HEK293T (cell line): ENCODE measurements around the gene TRMT5.

Experiments used
- CTCF ChIA-PET: fragments of 350-600 bp; formaldehyde crosslinking; extraction: SDS; loops from one replicate; lab custom pipeline; 2021; ENCODE audit warnings: antibody characterized with exemption, inconsistent platforms; lab: Yijun Ruan, JAX
- POLR2A ChIA-PET: fragments of 350-600 bp; formaldehyde crosslinking; extraction: SDS; loops from one replicate; lab custom pipeline; 2020; ENCODE audit warnings: antibody characterized with exemption, inconsistent platforms; lab: Yijun Ruan, JAX
- DNase-seq: peaks from one replicate; pipeline ENCODE4 v3.0.0; 2012; ENCODE audit warnings: mixed read lengths; ENCODE audit errors: extremely low spot score
- ARNT ChIP-seq: fragments of 450-650 bp; IDR thresholded peaks from 2 replicates; pipeline ENCODE4 v1.6.1; 2017; ENCODE audit warnings: mild to moderate bottlenecking
- BHLHE40 ChIP-seq: fragments of 450-650 bp; IDR thresholded peaks from 2 replicates; pipeline ENCODE4 v1.6.1; 2016; ENCODE audit warnings: mild to moderate bottlenecking, moderate library complexity, borderline replicate concordance
- CTBP1 ChIP-seq: fragments of 450-650 bp; IDR thresholded peaks from 2 replicates; pipeline ENCODE4 v1.6.1; 2016; ENCODE audit warnings: borderline replicate concordance
- ELF4 ChIP-seq: fragments of 450-650 bp; IDR thresholded peaks from 2 replicates; pipeline ENCODE4 v1.6.1; 2017; ENCODE audit warnings: antibody characterized with exemption
- FOXA1 ChIP-seq: fragments of 450-650 bp; IDR thresholded peaks from 2 replicates; pipeline ENCODE4 v1.6.1; 2016; ENCODE audit warnings: mild to moderate bottlenecking
- FOXK2 ChIP-seq: fragments of 450-650 bp; IDR thresholded peaks from 2 replicates; pipeline ENCODE4 v1.6.1; 2016; ENCODE audit warnings: mild to moderate bottlenecking
- FOXM1 ChIP-seq: fragments of 450-650 bp; IDR thresholded peaks from 2 replicates; pipeline ENCODE4 v1.6.1; 2017; ENCODE audit warnings: mild to moderate bottlenecking, borderline replicate concordance
- HDGF ChIP-seq: fragments of 450-650 bp; IDR thresholded peaks from 2 replicates; pipeline ENCODE4 v1.6.1; 2017; ENCODE audit warnings: antibody characterized with exemption, borderline replicate concordance
- L3MBTL2 ChIP-seq: fragments of 450-650 bp; conservative IDR thresholded peaks from 2 replicates; pipeline ENCODE4 v1.6.1; 2016; ENCODE audit warnings: mild to moderate bottlenecking
- LEF1 ChIP-seq: fragments of 450-650 bp; IDR thresholded peaks from 2 replicates; pipeline ENCODE4 v1.6.1; 2017; ENCODE audit warnings: mild to moderate bottlenecking, borderline replicate concordance
- NFRKB ChIP-seq: fragments of 450-650 bp; IDR thresholded peaks from 2 replicates; pipeline ENCODE4 v1.6.1; 2016; ENCODE audit warnings: mild to moderate bottlenecking, moderate library complexity
- PKNOX1 ChIP-seq: fragments of 450-650 bp; IDR thresholded peaks from 2 replicates; pipeline ENCODE4 v1.6.1; 2016
- SP1 ChIP-seq: fragments of 450-650 bp; IDR thresholded peaks from 2 replicates; pipeline ENCODE4 v1.6.1; 2017
- SUZ12 ChIP-seq: fragments of 450-650 bp; IDR thresholded peaks from 2 replicates; pipeline ENCODE4 v1.6.1; 2016; ENCODE audit warnings: mild to moderate bottlenecking
- TARDBP ChIP-seq: fragments of 450-650 bp; IDR thresholded peaks from 2 replicates; pipeline ENCODE4 v1.6.1; 2016
- ZNF384 ChIP-seq: fragments of 450-650 bp; IDR thresholded peaks from 2 replicates; pipeline ENCODE4 v1.6.1; 2016

Gene TRMT5, protein sequence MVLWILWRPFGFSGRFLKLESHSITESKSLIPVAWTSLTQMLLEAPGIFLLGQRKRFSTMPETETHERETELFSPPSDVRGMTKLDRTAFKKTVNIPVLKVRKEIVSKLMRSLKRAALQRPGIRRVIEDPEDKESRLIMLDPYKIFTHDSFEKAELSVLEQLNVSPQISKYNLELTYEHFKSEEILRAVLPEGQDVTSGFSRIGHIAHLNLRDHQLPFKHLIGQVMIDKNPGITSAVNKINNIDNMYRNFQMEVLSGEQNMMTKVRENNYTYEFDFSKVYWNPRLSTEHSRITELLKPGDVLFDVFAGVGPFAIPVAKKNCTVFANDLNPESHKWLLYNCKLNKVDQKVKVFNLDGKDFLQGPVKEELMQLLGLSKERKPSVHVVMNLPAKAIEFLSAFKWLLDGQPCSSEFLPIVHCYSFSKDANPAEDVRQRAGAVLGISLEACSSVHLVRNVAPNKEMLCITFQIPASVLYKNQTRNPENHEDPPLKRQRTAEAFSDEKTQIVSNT

GRCh38 chr14:60980811-60981632 is at the start of gene TRMT5, which contains the start of gene SLC38A6:
TRMT5 (minus strand) TSS chr14:60981079; CDS start chr14:60980973, 106 bp downstream.
SLC38A6 (plus strand) TSS chr14:60981245; CDS start chr14:60981278, 33 bp downstream.
- peak; percentile 90 for DNase-seq
- no peak for TF ChIP-seq HDGF
- TF ChIP-seq L3MBTL2: peak; percentile 94
- peak; percentile 47; the same call in 1 of the 2 replicates for TF ChIP-seq ELF4
- no peak for TF ChIP-seq SP1
- TF ChIP-seq SUZ12: no peak
- no peak for TF ChIP-seq CTBP1
- no peak for TF ChIP-seq ARNT
- POLR2A ChIA-PET: interaction anchor here (0.6 to 2.3 kb wide), 21 partner anchors 12 to 649 kb away, joined by 3 to 12 read pairs (median 5); partner anchors contain the start of genes SIX1 and SIX4
- CTCF ChIA-PET: no interaction called here

- TF ChIP-seq CTBP1 (no peak), FOXK2 (no peak), FOXM1 (no peak), ZNF384 (no peak), SP1 (no peak), L3MBTL2 (no peak), SUZ12 (no peak), TARDBP (no peak), HDGF (no peak), BHLHE40 (no peak), ARNT (no peak)
- ChIA-PET CTCF (no interaction called here), POLR2A (no interaction called here)
- DNase-seq: no peak
These were observed 45.6 kb upstream of the TRMT5 start for GRCh38 chr14:61026526-61026925.

DNA sequence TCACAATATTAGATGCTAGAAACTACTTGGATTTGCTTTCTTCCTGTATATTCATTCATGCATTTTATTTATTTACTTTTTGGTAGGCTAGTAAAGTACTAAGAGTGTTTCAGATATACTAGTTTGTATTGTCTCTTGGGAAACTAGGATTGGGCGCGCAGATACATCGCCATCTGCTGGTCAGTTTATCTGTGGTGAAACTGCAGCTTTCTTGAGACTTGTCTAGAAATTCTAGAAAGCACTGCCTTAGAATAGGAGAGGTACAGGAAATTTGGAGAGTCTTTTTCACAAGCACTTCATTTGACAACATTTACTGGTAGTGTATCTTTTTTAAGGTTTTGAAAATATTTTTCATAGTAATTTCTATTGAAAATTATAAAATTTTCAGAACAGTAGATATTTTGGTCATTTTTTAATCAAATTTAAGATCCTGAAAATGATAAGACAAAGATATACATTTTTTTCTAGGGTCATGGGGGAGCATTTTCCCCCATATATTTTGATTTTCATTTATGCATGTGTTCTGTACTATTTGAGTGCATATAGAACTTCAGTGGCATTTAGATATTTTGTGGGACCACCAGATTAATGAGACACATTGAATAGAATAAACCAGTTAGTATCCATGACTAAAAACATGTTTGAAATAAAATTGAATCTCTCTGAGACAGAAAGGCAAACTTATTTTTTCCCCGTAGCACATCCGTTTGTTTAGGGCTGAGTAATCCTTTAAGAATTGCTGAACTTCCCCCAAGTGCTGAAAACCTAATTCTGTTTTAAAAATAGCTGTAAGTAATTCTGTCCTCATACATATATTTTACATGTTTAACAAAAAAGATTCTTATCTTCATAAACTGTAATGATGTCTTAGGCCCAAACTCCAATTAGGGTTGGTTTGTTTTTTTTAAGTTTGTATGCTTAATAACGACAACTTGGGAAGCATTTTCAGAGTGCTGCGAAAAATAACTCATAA is 44.7 kb upstream of the TRMT5 start:
- ChIA-PET CTCF (no interaction called here), POLR2A (no interaction called here)
- peak; percentile 51 for DNase-seq
- TF ChIP-seq LEF1 (no peak), ARNT (peak; percentile 81), FOXM1 (no peak)

DNA sequence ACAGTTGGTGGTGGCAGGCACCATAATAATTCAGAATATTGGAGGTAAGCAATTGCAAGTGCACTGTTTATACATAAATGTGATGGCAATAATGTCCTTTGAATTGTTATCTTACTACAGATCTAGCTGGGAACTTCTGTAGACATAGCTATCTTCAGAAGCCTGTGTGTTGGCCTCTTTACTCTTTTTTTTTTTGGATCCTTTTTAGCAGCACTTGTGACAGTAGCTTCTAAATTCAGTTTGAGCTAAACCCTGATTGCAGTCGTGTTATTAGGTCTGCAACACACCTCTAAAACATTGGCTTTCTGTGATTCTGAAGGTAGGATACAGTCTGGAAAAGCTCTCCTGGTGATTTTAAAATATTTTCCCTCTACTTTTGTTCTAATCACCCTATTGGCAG is 38.7 kb upstream of the TRMT5 start:
- no peak for DNase-seq
- ChIA-PET CTCF (no interaction called here), POLR2A (no interaction called here)
- TF ChIP-seq HDGF: no peak
- TF ChIP-seq FOXM1: no peak
- no peak for TF ChIP-seq BHLHE40

DNA sequence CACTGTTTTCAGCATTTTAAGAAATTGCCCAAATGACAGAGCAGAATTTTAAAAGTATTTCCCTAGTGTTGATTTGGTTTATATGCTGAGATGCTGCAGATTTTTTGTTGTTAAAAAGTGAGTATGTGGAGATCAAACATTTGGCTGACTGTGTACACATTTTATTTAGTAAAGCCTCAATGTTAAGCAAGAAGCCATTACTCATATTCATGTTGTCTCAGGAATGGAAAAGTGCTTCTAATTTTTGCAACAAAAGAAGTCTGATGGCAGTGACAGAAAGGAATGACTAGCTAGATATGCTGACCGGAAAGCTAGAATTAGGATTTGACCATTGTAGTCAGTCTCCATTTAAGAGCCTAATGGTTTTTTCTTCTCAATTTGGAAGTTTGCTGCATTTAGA is 22.7 kb upstream of the TRMT5 start:
- TF ChIP-seq SUZ12 (no peak), ARNT (no peak), CTBP1 (no peak), NFRKB (no peak), BHLHE40 (no peak), SP1 (no peak), HDGF (no peak), ELF4 (no peak), TARDBP (no peak), L3MBTL2 (no peak), FOXM1 (no peak), ZNF384 (no peak), LEF1 (no peak), PKNOX1 (no peak)
- POLR2A ChIA-PET: no interaction called here
- no peak for DNase-seq
- CTCF ChIA-PET: interaction anchor here (0.6 kb wide), 1 partner anchor 341 kb away, joined by 3 read pairs; no protein-coding TSS in a partner anchor

- DNase-seq: no peak
- ChIA-PET POLR2A (interaction anchor here (1.8 kb wide), 1 partner anchor 18 kb away, joined by 6 read pairs; the partner anchor contains the start of genes SLC38A6 and TRMT5), CTCF (interaction anchor here (0.6 kb wide), 1 partner anchor 160 kb away, joined by 3 read pairs; no protein-coding TSS in a partner anchor)
- TF ChIP-seq HDGF (no peak), BHLHE40 (no peak), LEF1 (no peak), NFRKB (no peak), ELF4 (no peak)
These were observed 18.7 kb upstream of the TRMT5 start for GRCh38 chr14:60999536-60999935.

DNA sequence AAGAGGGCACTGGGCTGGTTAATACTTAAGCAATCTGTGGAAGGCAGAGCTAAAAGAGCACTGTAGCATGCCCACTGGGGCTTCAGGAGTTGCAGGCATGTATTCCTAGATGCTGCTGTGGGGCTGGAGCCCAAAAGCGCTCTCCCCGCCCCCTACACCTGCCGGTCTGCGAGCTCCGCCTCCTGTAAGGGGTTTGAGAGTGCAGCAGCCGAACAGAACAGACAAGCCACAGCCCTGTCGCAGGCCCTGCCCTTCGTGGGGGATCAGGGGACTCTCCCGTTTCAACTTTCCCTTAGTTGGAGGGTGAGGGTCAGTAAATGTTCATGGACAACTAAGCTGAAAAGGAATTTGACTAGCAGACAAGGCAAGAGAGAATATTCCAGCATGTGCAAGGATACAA is 17.7 kb upstream of the TRMT5 start:
- no peak for TF ChIP-seq L3MBTL2
- no peak for TF ChIP-seq CTBP1
- no peak for TF ChIP-seq NFRKB
- no peak for TF ChIP-seq ARNT
- TF ChIP-seq FOXK2: no peak
- no peak for TF ChIP-seq FOXA1
- no peak for TF ChIP-seq ELF4
- TF ChIP-seq HDGF: no peak
- no peak for TF ChIP-seq SUZ12
- no peak for TF ChIP-seq LEF1
- no peak for TF ChIP-seq TARDBP
- TF ChIP-seq PKNOX1: no peak
- no peak for TF ChIP-seq BHLHE40
- TF ChIP-seq SP1: no peak
- no peak for TF ChIP-seq FOXM1
- TF ChIP-seq ZNF384: no peak
- CTCF ChIA-PET: no interaction called here
- POLR2A ChIA-PET: no interaction called here
- no peak for DNase-seq
